Measurements from ENCODE around the gene TKTL1.
"Not testable (repeated sequence)": the region's sequence is repeated elsewhere in the genome, so short reads cannot be mapped to it uniquely, and the experiment has no call there.

Gene TKTL1

GRCh38 chrX:154296731-154297130, 1.1 kb downstream of the TKTL1 start:
- H3K4me3 ChIP-seq (ENCODE audit: low read length): no peak overlapping the region
- H3K36me3 ChIP-seq (ENCODE audit: insufficient read depth, low read length): no peaks in the 10 kb centered on the region

GRCh38 chrX:154298312-154298711, 2.7 kb downstream of the TKTL1 start:
- no peaks in the 10 kb centered on the region for H3K4me1 ChIP-seq (ENCODE audit: control insufficient read depth, insufficient read depth, low read length)
- no peak overlapping the region for H3K4me2 ChIP-seq (ENCODE audit: low read length)
- no peaks in the 10 kb centered on the region for H3K36me3 ChIP-seq (ENCODE audit: insufficient read depth, low read length)
- no peaks in the 10 kb centered on the region for H3K27me3 ChIP-seq (ENCODE audit: control insufficient read depth, insufficient read depth, low read length)
- H3K9me3 ChIP-seq (replicated peaks; ENCODE audit: low read length): no peaks in the 10 kb centered on the region
- H3K4me3 ChIP-seq (ENCODE audit: low read length): no peak overlapping the region
- no peak overlapping the region for H3K9ac ChIP-seq (ENCODE audit: low read depth, low read length)

More at GRCh38 chrX:154296731-154297130, 1.1 kb downstream of the TKTL1 start:
- Histone ChIP-seq H3K9me3 (replicated peaks; ENCODE audit: low read length) (no peaks in the 10 kb centered on the region), H3K27me3 (ENCODE audit: control insufficient read depth, insufficient read depth, low read length) (no peaks in the 10 kb centered on the region), H3K4me1 (ENCODE audit: control insufficient read depth, insufficient read depth, low read length) (no peaks in the 10 kb centered on the region), H3K9ac (ENCODE audit: low read depth, low read length) (no peak overlapping the region), H3K4me2 (ENCODE audit: low read length) (no peak overlapping the region)

- Histone ChIP-seq H3K4me3 (ENCODE audit: low read length) (no peak overlapping the region), H3K27me3 (ENCODE audit: control insufficient read depth, insufficient read depth, low read length) (peaks cover 4% of the 10 kb centered on the region), H3K4me1 (ENCODE audit: control insufficient read depth, insufficient read depth, low read length) (no peaks in the 10 kb centered on the region), H3K9me3 (replicated peaks; ENCODE audit: low read length) (no peaks in the 10 kb centered on the region), H3K4me2 (ENCODE audit: low read length) (no peak overlapping the region), H3K36me3 (ENCODE audit: insufficient read depth, low read length) (no peaks in the 10 kb centered on the region), H3K9ac (ENCODE audit: low read depth, low read length) (no peak overlapping the region)
These were observed 5.2 kb downstream of the TKTL1 start for GRCh38 chrX:154300816-154301215.

GRCh38 chrX:154302998-154303397, 7.4 kb downstream of the TKTL1 start:
- H3K4me2 ChIP-seq (ENCODE audit: low read length); H3K9me3 ChIP-seq (replicated peaks; ENCODE audit: low read length); H3K36me3 ChIP-seq (ENCODE audit: insufficient read depth, low read length); H3K4me1 ChIP-seq (ENCODE audit: control insufficient read depth, insufficient read depth, low read length); H3K4me3 ChIP-seq (ENCODE audit: low read length); H3K9ac ChIP-seq (ENCODE audit: low read depth, low read length); H3K27me3 ChIP-seq (ENCODE audit: control insufficient read depth, insufficient read depth, low read length): not testable (repeated sequence)

GRCh38 chrX:154303476-154303875, 7.9 kb downstream of the TKTL1 start:
- Histone ChIP-seq H3K9ac (ENCODE audit: low read depth, low read length) (no peak overlapping the region), H3K36me3 (ENCODE audit: insufficient read depth, low read length) (no peaks in the 10 kb centered on the region), H3K4me1 (ENCODE audit: control insufficient read depth, insufficient read depth, low read length) (no peaks in the 10 kb centered on the region), H3K27me3 (ENCODE audit: control insufficient read depth, insufficient read depth, low read length) (peaks cover 4% of the 10 kb centered on the region), H3K4me2 (ENCODE audit: low read length) (no peak overlapping the region), H3K4me3 (ENCODE audit: low read length) (no peak overlapping the region), H3K9me3 (replicated peaks; ENCODE audit: low read length) (no peaks in the 10 kb centered on the region)

- Histone ChIP-seq H3K27me3 (ENCODE audit: control insufficient read depth, insufficient read depth, low read length) (peaks cover 4% of the 10 kb centered on the region), H3K4me3 (ENCODE audit: low read length) (no peak overlapping the region), H3K9ac (ENCODE audit: low read depth, low read length) (no peak overlapping the region), H3K9me3 (replicated peaks; ENCODE audit: low read length) (no peaks in the 10 kb centered on the region), H3K36me3 (ENCODE audit: insufficient read depth, low read length) (no peaks in the 10 kb centered on the region), H3K4me2 (ENCODE audit: low read length) (no peak overlapping the region), H3K4me1 (ENCODE audit: control insufficient read depth, insufficient read depth, low read length) (no peaks in the 10 kb centered on the region)
These were observed 9.3 kb downstream of the TKTL1 start for GRCh38 chrX:154304846-154305245.

GRCh38 chrX:154305541-154306205, 10.1 kb downstream of the TKTL1 start:
- Histone ChIP-seq H3K4me3 (ENCODE audit: low read length) (no peak overlapping the region), H3K4me1 (ENCODE audit: control insufficient read depth, insufficient read depth, low read length) (no peaks in the 10 kb centered on the region), H3K27me3 (ENCODE audit: control insufficient read depth, insufficient read depth, low read length) (peaks cover 4% of the 10 kb centered on the region), H3K4me2 (ENCODE audit: low read length) (no peak overlapping the region), H3K9me3 (replicated peaks; ENCODE audit: low read length) (no peaks in the 10 kb centered on the region), H3K9ac (ENCODE audit: low read depth, low read length) (no peak overlapping the region), H3K36me3 (ENCODE audit: insufficient read depth, low read length) (no peaks in the 10 kb centered on the region)

GRCh38 chrX:154307202-154307601, 11.6 kb downstream of the TKTL1 start:
- no peaks in the 10 kb centered on the region for H3K4me1 ChIP-seq (ENCODE audit: control insufficient read depth, insufficient read depth, low read length)
- H3K9me3 ChIP-seq (replicated peaks; ENCODE audit: low read length): no peaks in the 10 kb centered on the region

GRCh38 chrX:154308108-154308946, 12.7 kb downstream of the TKTL1 start:
- Histone ChIP-seq H3K9ac (ENCODE audit: low read depth, low read length) (no peak overlapping the region), H3K4me3 (ENCODE audit: low read length) (no peak overlapping the region), H3K9me3 (replicated peaks; ENCODE audit: low read length) (no peaks in the 10 kb centered on the region), H3K4me1 (ENCODE audit: control insufficient read depth, insufficient read depth, low read length) (no peaks in the 10 kb centered on the region), H3K27me3 (ENCODE audit: control insufficient read depth, insufficient read depth, low read length) (peaks cover 8% of the 10 kb centered on the region), H3K4me2 (ENCODE audit: low read length) (no peak overlapping the region), H3K36me3 (ENCODE audit: insufficient read depth, low read length) (no peaks in the 10 kb centered on the region)

More at GRCh38 chrX:154307202-154307601, 11.6 kb downstream of the TKTL1 start:
- Histone ChIP-seq H3K9ac (ENCODE audit: low read depth, low read length) (no peak overlapping the region), H3K36me3 (ENCODE audit: insufficient read depth, low read length) (no peaks in the 10 kb centered on the region), H3K27me3 (ENCODE audit: control insufficient read depth, insufficient read depth, low read length) (peaks cover 4% of the 10 kb centered on the region), H3K4me3 (ENCODE audit: low read length) (no peak overlapping the region), H3K4me2 (ENCODE audit: low read length) (no peak overlapping the region)

- no peak overlapping the region for H3K4me2 ChIP-seq (ENCODE audit: low read length)
- no peaks in the 10 kb centered on the region for H3K4me1 ChIP-seq (ENCODE audit: control insufficient read depth, insufficient read depth, low read length)
- no peak overlapping the region for H3K9ac ChIP-seq (ENCODE audit: low read depth, low read length)
- no peaks in the 10 kb centered on the region for H3K36me3 ChIP-seq (ENCODE audit: insufficient read depth, low read length)
- no peak overlapping the region for H3K4me3 ChIP-seq (ENCODE audit: low read length)
- no peaks in the 10 kb centered on the region for H3K9me3 ChIP-seq (replicated peaks; ENCODE audit: low read length)
- peaks cover 8% of the 10 kb centered on the region for H3K27me3 ChIP-seq (ENCODE audit: control insufficient read depth, insufficient read depth, low read length)
These were observed 13.6 kb downstream of the TKTL1 start for GRCh38 chrX:154309041-154309775.
